ENCODE data around the gene CAPN13. TPM values are rescaled to one million over a fixed set of nuclear protein-coding genes. Genes with fewer than 3 reads are reported as not detected.
A peak's percentile ranks its signal among the peaks of the same experiment; 100 is the strongest.

Gene CAPN13
- polyA plus RNA-seq, 1 donor from 2014 or later: not detected

DNA sequence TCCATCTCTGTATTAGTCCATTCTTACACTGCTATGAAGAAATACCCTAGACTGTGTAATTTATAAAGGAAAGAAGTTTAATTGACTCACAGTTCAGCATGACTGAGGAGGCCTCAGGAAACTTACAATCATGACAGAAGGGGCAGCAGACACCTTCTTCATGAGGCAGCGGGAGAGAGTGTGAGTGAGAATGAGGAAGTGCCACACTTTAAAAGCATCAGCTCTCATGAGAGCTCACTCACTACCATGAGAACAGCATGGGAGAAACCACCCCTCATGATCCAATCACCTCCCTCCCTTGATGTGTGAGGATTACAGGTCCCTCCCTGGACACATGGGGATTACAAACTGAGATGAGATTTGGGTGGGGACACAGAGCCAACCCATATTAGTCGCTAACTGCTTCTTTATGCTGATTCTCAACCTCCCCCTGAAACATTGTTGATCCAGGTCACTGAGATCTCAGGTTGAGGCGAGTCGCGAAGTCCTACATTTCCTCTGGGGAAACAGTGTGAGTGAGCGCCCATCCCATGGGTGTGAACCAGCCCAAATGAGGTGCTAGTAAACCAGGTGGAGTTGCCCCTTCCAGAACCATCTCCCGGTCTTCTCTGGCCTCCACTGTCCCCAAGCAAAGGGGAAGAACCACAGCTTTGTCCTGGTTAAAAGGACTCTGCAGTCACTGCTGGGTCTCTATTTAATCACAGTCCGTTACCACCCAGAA, 123.8 kb downstream of the CAPN13 start:
- Mint-ChIP-seq H3K27ac (peak overlapping the region in 1 of 3 donors; percentile 26), H3K4me1 (peaks cover 0 to 8% (median 8%) of the 10 kb centered on the region in 3 donors), H3K4me3 (no peak overlapping the region), H3K36me3 (no peaks in the 10 kb centered on the region), H3K9me3 (no peaks in the 10 kb centered on the region), H3K27me3 (no peaks in the 10 kb centered on the region)

DNA sequence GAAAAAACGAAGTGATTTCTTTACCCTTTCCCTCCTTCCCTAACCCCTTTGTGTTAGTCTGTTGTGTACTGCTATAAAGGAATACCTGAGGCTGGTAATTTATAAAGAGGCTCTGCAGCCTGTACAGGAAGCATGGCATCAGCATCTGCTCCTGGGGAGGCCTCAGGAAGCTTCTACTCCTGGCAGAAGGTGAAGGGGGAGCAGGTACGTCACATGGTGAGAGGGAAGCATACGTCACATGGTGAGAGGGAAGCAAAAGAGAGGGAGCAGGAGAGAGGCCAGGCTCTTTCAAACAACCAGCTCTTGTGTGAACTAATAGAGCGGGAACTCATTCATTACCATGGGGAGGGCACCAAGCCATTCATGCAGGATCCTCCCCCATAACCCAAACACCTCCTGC, 126.2 kb downstream of the CAPN13 start:
- no peak overlapping the region for H3K4me3 Mint-ChIP-seq
- H3K9me3 Mint-ChIP-seq: no peaks in the 10 kb centered on the region
- no peak overlapping the region for H3K27ac Mint-ChIP-seq
- H3K27me3 Mint-ChIP-seq: no peaks in the 10 kb centered on the region
- H3K36me3 Mint-ChIP-seq: no peaks in the 10 kb centered on the region
- peaks cover 0 to 10% (median 8%) of the 10 kb centered on the region in 3 donors for H3K4me1 Mint-ChIP-seq

DNA sequence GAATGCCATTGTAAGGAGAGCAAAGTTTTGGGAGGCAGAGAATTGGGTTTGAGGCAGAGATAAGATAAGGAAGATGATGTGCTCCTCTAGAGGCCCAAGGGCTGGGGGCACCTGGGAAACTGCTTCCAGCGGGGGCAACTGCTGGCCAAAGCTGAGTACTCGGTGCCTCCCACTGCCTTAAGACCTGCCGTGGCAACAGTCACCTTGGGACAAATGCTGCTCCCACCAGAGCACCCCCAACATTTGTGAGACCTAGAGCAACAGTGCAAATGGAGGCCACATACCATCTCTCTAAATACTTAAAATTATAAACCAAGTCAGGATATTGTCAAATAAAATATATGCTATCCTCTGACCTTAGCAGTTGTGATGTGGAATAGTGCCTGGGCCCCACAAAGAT, 127.1 kb downstream of the CAPN13 start:
- Mint-ChIP-seq H3K27ac (peak overlapping the region in 1 of 3 donors; percentile 41), H3K27me3 (no peaks in the 10 kb centered on the region), H3K36me3 (no peaks in the 10 kb centered on the region), H3K4me1 (peaks cover 0 to 10% (median 8%) of the 10 kb centered on the region in 3 donors), H3K9me3 (no peaks in the 10 kb centered on the region), H3K4me3 (no peak overlapping the region)

DNA sequence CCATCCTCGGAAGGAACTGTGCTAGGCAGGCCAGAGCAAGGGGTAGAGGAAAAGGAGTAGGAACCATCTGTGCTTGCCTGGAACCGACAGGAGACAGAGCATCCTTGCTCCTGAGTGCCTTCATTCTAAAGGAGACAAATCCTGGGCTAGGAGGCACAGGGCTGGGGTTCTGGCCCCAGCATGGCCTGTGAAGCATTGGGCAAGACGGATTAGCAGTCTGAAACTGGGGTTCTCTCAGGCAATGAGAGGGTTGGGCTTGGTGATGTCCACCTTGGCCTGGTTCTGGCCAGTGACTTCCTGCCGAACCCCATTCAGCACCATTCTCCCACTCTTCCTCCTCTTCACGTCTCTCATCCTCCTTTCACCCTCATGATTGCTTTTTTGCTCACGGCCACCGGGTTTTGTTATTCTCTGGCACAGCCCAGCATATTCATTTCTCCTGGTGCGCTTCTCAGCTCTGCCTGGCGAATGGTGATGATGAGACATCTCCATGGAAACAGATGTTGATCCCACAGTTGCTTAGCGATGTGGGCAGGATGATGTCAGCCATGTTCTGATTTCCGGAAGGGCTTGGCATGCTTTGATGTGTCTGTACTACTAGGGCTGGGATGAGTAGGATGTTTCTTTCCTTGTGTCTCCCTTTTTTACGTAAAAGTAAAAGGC, 127.7 kb downstream of the CAPN13 start:
- Mint-ChIP-seq H3K36me3 (no peaks in the 10 kb centered on the region), H3K9me3 (no peaks in the 10 kb centered on the region), H3K27me3 (no peaks in the 10 kb centered on the region), H3K27ac (peak overlapping the region in 1 of 3 donors; percentile 41), H3K4me1 (peaks cover 0 to 10% (median 8%) of the 10 kb centered on the region in 3 donors), H3K4me3 (no peak overlapping the region)

DNA sequence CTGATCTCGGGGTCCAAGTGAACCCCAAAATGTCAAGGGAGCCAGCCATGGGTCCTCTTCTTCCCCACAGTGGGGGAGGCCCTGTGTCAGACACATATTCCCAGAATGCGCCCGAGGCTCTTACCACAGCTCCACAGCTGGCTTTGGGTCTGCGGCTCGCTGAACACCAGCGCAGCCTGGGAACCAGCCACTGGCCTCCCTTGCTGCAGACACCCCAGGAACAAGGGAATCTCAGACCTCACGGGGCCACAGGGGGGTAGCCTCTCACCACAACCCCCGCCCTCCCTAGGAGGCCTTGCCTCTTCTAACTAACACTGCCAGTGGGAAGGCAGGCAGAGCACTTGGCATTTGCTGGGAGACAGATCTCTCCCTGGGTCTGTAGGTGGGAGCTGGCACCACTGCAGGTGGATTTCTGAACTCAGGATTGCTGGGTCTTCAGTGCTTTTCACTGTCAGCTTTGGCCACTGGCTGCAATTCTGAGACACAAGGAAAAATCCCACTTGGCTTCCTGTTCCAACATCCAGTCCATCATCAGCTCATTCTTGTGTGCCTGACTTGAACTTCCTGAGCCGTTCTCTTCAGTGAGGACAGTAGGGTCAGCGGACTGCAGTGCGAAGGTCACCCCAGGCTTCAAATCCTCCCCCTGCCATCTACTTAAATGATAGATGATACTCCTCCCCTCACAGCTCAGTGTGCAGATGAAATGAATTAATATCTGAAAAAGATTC, 128.7 kb downstream of the CAPN13 start:
- H3K36me3 Mint-ChIP-seq: no peaks in the 10 kb centered on the region
- H3K27ac Mint-ChIP-seq: no peak overlapping the region
- no peaks in the 10 kb centered on the region for H3K27me3 Mint-ChIP-seq

DNA sequence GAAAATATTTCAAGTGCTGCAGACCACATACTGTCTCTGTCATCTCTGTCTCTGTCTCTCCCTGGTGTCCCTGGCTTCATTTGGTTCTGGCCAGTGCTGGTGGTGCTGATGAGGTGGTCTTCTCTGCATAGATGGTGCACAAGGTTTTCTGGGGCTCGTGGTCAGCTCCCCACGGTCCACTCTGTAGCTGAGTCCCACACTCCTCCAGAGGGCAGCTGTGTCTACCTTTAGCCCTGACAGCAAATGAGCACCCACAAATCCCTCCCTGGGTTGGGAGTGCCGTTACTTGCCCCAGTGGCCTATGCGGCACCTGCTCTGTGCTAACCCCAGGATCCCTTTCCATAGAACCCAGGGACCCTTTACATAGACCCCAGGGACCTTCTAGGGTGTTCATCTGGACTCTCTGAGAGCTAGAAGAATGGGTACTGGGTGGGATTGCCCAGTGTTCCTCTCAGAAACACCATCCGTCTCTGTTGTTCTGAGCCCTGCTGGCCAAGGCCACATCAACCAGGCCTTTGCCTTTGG, 129.3 kb downstream of the CAPN13 start:
- no peaks in the 10 kb centered on the region for H3K36me3 Mint-ChIP-seq
- H3K4me1 Mint-ChIP-seq: peaks cover 0 to 1% (median 0%) of the 10 kb centered on the region in 3 donors
- H3K9me3 Mint-ChIP-seq: no peaks in the 10 kb centered on the region
- no peaks in the 10 kb centered on the region for H3K27me3 Mint-ChIP-seq
- no peak overlapping the region for H3K27ac Mint-ChIP-seq
- no peak overlapping the region for H3K4me3 Mint-ChIP-seq

More for the DNA sequence above, 128.7 kb downstream of the CAPN13 start:
- no peak overlapping the region for H3K4me3 Mint-ChIP-seq
- H3K4me1 Mint-ChIP-seq: peaks cover 0 to 7% (median 6%) of the 10 kb centered on the region in 3 donors
- no peaks in the 10 kb centered on the region for H3K9me3 Mint-ChIP-seq

DNA sequence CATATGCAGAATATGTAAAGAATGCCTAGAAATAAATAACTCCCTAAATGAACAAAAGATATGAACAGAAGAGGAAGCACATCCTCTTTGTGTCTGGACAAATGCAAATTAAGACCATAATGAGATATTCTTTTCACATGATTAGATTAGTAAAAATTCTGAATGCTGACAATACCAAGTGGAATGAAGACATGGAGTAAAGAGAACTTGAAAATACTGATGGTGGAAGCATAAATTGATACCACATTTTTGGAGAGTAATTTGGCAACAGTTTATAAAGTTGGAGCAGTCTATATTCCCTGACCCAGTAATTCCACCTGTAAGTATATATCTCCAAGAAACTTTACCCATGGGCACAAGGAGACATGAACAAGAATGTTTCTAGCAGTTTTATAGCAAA, 130.0 kb downstream of the CAPN13 start:
- Mint-ChIP-seq H3K36me3 (no peaks in the 10 kb centered on the region), H3K4me1 (peaks cover 0 to 1% (median 0%) of the 10 kb centered on the region in 3 donors), H3K27me3 (no peaks in the 10 kb centered on the region), H3K9me3 (no peaks in the 10 kb centered on the region), H3K27ac (no peak overlapping the region), H3K4me3 (no peak overlapping the region)

DNA sequence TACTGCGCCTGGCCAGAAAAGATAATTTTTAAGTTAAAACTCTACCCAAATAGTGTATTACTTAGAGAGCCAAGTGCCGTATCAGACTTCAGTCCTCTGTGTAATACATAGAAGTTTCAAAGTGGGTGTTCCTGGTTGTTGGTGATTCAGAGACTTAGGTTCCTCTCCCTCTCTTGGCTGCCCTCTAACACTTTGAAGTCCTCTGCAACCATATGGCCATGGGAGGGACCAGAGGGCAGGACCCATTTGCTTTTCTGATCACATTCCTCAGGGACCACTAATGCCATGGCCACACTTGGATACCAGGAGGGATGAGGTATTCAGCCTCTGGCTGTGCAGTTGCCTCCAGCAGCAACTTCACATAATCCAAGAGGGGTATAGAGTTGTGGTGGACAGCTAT, 131.5 kb downstream of the CAPN13 start:
- no peaks in the 10 kb centered on the region for H3K27me3 Mint-ChIP-seq
- H3K4me1 Mint-ChIP-seq: peaks cover 0 to 1% (median 0%) of the 10 kb centered on the region in 3 donors
- no peaks in the 10 kb centered on the region for H3K9me3 Mint-ChIP-seq
- H3K27ac Mint-ChIP-seq: no peak overlapping the region
- no peaks in the 10 kb centered on the region for H3K36me3 Mint-ChIP-seq
- no peak overlapping the region for H3K4me3 Mint-ChIP-seq

DNA sequence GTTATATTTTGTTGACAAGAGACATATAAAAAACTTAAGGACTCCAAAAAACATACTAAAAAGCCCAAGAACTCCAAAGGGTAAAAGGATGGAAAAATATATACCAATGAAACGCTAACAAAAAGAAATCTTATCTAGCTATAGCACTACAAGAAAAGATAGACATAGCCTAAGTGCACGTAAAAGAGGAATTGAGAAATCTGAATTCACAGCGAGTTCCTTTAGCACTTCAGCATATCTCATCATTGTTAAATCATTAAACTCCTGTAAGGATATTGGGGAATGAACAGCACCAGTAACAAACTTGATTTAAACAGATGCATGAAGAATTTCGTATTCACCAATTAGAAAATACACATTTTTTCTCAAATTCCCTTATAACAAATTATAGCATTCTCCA, 134.1 kb downstream of the CAPN13 start:
- Mint-ChIP-seq H3K9me3 (peaks cover 2 to 14% (median 11%) of the 10 kb centered on the region in 3 donors), H3K4me3 (no peak overlapping the region), H3K36me3 (peaks cover 1% of the 10 kb centered on the region), H3K27me3 (no peaks in the 10 kb centered on the region), H3K4me1 (peaks cover 0 to 1% (median 0%) of the 10 kb centered on the region in 3 donors), H3K27ac (no peak overlapping the region)

Measured in IgD-negative memory B cell (primary cell).